ENCODE data around the gene GFOD1.

GFOD1 gene

DNA sequence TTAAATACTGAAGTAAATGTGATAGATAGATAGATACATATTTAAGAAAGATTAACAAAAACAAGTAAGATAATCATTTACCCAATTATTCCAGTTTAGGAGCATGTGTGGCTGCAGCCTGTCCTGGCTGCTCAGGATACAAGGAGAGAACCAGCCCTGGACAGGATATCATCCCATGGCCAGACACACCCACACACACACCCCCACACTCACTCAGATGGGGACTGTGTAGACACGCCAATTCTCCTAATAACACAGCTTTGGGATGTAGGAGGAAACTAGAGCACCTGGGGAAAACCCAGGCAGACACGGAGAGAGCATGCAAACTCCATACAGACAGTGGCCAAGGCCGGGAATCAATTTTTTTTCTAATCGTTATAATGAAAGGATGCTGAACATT lies 45.6 kb downstream of the GFOD1 start:
- H3K4me3 ChIP-seq (ENCODE audit: low read length): no peak overlapping the region
- TF ChIP-seq, protein P1, sequence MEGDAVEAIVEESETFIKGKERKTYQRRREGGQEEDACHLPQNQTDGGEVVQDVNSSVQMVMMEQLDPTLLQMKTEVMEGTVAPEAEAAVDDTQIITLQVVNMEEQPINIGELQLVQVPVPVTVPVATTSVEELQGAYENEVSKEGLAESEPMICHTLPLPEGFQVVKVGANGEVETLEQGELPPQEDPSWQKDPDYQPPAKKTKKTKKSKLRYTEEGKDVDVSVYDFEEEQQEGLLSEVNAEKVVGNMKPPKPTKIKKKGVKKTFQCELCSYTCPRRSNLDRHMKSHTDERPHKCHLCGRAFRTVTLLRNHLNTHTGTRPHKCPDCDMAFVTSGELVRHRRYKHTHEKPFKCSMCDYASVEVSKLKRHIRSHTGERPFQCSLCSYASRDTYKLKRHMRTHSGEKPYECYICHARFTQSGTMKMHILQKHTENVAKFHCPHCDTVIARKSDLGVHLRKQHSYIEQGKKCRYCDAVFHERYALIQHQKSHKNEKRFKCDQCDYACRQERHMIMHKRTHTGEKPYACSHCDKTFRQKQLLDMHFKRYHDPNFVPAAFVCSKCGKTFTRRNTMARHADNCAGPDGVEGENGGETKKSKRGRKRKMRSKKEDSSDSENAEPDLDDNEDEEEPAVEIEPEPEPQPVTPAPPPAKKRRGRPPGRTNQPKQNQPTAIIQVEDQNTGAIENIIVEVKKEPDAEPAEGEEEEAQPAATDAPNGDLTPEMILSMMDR (conservative IDR thresholded peaks at IDR 0.05; ENCODE audit: low read length): no peak
- no peak for DNase-seq (ENCODE audit: low read depth)

DNA sequence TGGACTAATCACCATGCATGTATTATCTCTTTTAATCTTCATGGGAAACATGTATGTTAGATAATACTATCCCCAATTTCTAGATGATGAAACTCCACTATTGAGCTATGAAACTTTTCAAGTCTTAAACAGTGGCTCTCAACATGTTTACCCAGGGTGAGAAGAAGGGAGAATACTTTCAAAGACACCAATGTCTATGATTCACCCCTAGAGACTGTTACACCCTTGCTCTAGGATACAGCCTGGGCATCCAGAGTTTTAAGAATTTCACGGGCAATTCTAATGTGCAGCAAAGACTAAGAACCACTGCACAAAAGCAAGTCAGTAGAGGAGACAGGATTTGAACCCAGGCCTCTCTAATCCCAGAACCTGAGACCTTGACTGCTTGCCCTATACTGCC lies 47.8 kb downstream of the GFOD1 start:
- TF ChIP-seq, protein P1 (conservative IDR thresholded peaks at IDR 0.05; ENCODE audit: low read length): no peak
- no peak overlapping the region for H3K4me3 ChIP-seq (ENCODE audit: low read length)
- peak; percentile 42 for DNase-seq (ENCODE audit: low read depth)

DNA sequence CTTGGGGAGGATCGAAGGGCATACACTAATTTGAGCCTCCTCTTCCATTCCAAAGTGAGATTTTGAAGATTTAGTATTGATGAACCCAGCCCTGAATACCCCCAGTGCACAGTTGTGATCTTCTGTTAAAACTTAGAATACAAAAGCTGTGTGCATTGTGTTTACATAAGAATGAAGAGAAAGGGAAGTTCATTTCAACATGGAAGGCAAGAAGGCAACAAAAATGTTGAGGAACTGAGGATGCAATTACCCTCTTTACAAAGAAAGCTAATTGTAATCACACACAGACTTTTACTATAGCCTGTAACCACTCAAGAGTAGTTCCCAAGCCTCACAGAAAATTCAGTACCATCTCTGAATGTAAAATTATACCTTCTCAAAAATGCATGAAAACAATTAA lies 49.3 kb downstream of the GFOD1 start:
- no peak for DNase-seq (ENCODE audit: low read depth)

DNA sequence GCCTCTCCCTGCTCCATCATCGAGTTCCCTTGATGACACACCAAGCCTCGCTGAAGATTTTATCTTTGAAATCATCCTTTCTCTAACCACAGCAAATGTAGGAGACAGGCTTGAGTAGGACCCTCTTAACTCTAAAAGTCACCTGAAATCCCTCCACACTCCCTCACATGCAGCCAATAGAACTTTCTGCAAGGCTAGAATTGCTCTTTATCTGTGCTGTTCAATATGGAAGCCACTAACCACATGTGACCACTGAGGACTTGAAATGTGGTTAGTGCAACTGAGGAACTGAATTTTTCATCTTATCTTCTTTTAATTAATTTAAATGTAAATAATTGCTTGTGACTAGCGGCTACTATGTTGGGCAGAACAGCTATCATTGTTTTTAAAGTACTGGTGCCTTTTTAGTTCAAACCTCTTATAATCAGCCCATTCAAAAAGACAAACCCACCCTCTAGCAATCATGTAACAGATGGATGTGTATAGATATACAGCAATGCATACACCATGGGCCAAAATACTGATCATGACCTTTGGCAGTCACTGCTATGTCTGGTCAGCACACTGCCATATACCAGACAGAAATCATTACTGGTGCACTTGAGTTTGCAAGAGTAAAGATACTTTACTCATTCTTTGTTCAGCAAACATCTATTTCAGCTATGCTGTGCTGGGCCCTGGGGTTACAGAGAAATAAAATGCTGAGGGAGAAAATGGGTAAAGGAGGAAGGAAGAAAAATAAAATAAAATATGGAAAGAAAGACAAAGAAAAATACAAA lies 50.0 kb downstream of the GFOD1 start:
- no peak for DNase-seq (ENCODE audit: low read depth)
- H3K4me3 ChIP-seq (ENCODE audit: low read length): no peak overlapping the region
- TF ChIP-seq, protein P1 (conservative IDR thresholded peaks at IDR 0.05; ENCODE audit: low read length): no peak

More for the DNA sequence above, 49.3 kb downstream of the GFOD1 start:
- no peak overlapping the region for H3K4me3 ChIP-seq (ENCODE audit: low read length)
- TF ChIP-seq, protein P1 (conservative IDR thresholded peaks at IDR 0.05; ENCODE audit: low read length): no peak

DNA sequence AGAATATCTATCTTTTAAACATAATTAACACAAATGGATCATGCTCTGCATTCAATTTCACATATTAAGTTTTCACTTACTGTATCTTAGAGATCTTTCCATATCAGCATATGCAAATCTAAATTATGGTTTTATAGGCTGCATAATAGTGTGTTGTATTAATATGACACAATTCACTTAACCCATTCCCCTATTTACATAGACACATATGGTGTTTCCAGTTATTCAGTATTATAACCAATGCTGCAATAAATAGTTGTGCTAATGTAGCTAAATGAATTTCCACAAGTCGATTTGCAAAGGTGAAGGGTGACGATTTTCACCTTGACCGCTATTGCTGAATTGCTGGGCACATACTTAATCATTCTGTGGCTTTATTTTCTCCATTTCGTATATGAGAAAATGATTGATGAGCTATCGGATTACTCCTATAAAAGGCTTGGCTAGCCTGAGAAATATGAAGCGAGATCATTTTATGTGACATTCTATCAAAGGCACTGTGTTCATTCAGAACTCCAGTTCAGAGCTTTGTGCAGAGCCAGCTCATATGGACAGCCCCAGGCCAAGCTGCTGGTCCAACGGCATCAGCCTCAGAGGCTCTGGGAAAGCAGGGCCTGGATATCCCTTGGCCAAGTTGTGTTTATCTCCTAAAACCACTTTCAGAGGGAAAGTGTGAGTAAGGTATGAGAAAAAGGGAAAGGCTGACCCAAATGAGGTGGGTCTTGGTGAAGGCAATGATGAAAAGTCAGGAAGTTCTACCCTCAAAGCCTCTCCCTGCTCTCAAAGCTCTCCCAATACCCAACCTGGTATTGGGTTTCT lies 50.8 kb downstream of the GFOD1 start:
- no peak overlapping the region for H3K4me3 ChIP-seq (ENCODE audit: low read length)
- TF ChIP-seq, protein P1 (conservative IDR thresholded peaks at IDR 0.05; ENCODE audit: low read length): no peak
- DNase-seq (ENCODE audit: low read depth): no peak

DNA sequence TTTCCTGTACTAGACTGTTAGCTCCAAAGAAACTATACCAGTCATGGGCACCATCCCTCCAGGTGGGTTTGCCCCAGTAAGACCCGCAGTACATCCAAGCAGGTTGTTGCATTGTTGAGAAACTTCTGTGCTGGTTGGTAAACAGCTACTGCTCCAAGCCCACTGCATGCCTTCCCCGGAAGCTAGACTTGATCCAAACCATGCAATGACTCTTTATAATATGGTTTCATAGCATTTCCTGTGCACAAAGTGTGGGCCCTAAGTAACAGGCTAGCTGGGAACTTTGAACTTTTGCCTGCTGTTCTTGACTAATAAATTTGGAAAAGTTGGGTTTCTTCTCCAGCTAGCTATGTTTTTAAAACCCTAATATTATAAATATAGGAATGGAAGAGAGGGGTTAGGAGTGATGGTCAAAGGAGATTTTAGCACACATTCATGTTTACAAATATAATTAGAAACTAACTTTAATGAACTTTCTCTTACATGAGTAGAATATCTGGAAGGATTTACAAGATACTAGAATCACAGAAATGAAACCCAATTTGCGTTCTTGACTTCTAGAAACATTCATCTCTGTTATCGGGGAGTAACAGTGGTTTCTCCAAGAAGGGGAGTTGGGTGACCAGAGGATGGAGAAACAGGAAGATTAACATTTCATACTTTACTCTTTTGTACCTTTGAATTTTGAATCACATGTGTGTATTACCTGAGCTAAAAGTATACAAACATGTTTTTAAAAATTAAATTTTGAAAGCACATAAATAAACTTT lies 51.7 kb downstream of the GFOD1 start:
- TF ChIP-seq, protein P1 (conservative IDR thresholded peaks at IDR 0.05; ENCODE audit: low read length): no peak
- DNase-seq (ENCODE audit: low read depth): no peak

More for the DNA sequence above, 51.7 kb downstream of the GFOD1 start:
- H3K4me3 ChIP-seq (ENCODE audit: low read length): no peak overlapping the region
